Measurements from ENCODE around the gene TBRG1.

DNA sequence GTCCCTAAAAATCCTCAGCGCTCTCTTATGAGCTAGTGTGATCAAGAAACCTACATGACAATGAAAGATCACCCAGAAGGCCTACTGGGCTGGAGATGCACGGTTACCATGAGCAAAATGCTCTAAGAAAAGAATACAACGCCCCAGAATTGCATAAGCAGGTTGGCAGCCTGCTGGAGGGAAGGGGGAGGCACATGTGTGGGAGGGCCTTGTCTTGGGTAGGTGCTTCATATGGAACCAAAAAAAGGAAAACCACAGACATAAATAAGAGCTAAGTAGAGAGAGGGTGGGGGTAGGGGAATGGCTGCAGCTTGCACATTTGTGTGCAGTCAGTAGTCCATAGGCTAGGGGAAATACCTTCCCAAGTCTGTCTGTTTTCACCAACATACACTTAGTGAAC, 48.1 kb downstream of the TBRG1 start:
- TF ChIP-seq CTCF (IDR thresholded peaks at IDR 0.05), result no peak
- TF ChIP-seq EZH2 (IDR thresholded peaks at IDR 0.05), result no peak

Data from neural progenitor cell (in vitro differentiated cells).